ENCODE results near the gene TYMP.

DNA sequence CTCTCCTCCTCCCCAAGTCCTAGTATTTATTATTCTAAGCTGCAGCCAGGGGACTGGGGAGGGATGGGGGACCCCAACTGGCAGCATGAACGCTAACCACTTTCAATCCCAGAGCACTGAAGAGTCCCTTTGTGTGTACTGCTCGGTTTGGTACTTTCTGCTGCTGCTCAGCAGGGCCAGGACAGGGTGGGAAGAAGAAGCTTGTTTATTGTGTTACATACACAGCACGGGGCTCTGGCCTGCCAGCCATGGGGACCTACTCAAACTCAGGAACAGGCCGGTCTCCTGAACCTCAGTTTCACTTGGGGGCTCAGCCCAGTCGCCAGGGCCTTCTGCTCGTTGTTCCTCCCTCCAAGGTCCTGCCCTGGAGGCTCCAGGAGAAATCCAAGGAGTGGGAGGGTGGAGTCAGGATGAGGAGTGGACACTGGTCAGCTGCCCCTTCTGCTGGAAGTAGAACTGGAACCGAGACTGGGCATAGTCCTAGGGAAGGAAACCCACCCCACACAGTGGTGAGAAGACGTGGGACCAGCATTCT lies 49.0 kb upstream of the TYMP start:
- TF ChIP-seq, protein P1, sequence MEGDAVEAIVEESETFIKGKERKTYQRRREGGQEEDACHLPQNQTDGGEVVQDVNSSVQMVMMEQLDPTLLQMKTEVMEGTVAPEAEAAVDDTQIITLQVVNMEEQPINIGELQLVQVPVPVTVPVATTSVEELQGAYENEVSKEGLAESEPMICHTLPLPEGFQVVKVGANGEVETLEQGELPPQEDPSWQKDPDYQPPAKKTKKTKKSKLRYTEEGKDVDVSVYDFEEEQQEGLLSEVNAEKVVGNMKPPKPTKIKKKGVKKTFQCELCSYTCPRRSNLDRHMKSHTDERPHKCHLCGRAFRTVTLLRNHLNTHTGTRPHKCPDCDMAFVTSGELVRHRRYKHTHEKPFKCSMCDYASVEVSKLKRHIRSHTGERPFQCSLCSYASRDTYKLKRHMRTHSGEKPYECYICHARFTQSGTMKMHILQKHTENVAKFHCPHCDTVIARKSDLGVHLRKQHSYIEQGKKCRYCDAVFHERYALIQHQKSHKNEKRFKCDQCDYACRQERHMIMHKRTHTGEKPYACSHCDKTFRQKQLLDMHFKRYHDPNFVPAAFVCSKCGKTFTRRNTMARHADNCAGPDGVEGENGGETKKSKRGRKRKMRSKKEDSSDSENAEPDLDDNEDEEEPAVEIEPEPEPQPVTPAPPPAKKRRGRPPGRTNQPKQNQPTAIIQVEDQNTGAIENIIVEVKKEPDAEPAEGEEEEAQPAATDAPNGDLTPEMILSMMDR (IDR thresholded peaks at IDR 0.05; ENCODE audit: extremely low read depth in 1 of 2, insufficient read depth in 1 of 2, low read depth in 1 of 2, low read length in 2 of 2), result no peak
- no peak for TF ChIP-seq MYC (IDR thresholded peaks at IDR 0.05; ENCODE audit: low read depth, low read length)
- TF ChIP-seq EZH2 (IDR thresholded peaks at IDR 0.05; ENCODE audit: borderline replicate concordance, low read depth, low read length, severe bottlenecking), result no peak
- TF ChIP-seq POLR2A (IDR thresholded peaks at IDR 0.05; ENCODE audit: low read depth, low read length), result no peak
- TF ChIP-seq POLR2AphosphoS5 (IDR thresholded peaks at IDR 0.05; ENCODE audit: insufficient read depth, low read depth, low read length), result no peak
- no peak for TF ChIP-seq FOS (IDR thresholded peaks at IDR 0.05; ENCODE audit: borderline replicate concordance, insufficient read depth, low read length)
- TF ChIP-seq GATA2 (IDR thresholded peaks at IDR 0.05; ENCODE audit: insufficient read depth, insufficient read length, low read depth, low read length), result no peak

Data from endothelial cell of umbilical vein (primary cell).